ENCODE results near the gene WDR70. TPM values are rescaled to one million over a fixed set of nuclear protein-coding genes. Genes with fewer than 3 reads are reported as not detected.

WDR70 gene
- total and polyA plus RNA-seq, 2 of the 8 experiments (the other 6 are each of a cell fraction or from before 2014, with no cell fraction given), result 10.6 to 37.4 TPM

GRCh38 chr5:37638897-37639296 lies 259.8 kb downstream of the WDR70 start (continued):
- TF ChIP-seq JUN (IDR thresholded peaks at IDR 0.05; ENCODE audit: low read depth, low read length), result no peak
- no peak for TF ChIP-seq SIN3A (conservative IDR thresholded peaks at IDR 0.05 in 1 of 2, IDR thresholded peaks at IDR 0.05 in 1 of 2; ENCODE audit: low read depth in 1 of 2, low read length in 2 of 2)
- TF ChIP-seq CREB1 (IDR thresholded peaks at IDR 0.05), result no peak
